SH-SY5Y (cell line): ENCODE data around the gene EXOC7.

Source experiments
- GATA2 ChIP-seq: IDR thresholded peaks from 2 replicates; pipeline ENCODE4 v1.6.1; 2011; ENCODE audit warnings: mild to moderate bottlenecking, low read depth, low read length
- GATA3 ChIP-seq: IDR thresholded peaks from 2 replicates; pipeline ENCODE4 v1.6.1; 2011; ENCODE audit warnings: low read depth, mild to moderate bottlenecking, low read length, moderate library complexity

Gene EXOC7

GRCh38 chr17:76141212-76142038 is 37.8 kb upstream of the EXOC7 start, which contains the start of gene FOXJ1:
FOXJ1 (minus strand) TSS chr17:76141245; CDS start chr17:76140395, 850 bp downstream.
- no peak for TF ChIP-seq GATA3
- no peak for TF ChIP-seq GATA2

GRCh38 chr17:76140661-76141211 is 37.1 kb upstream of the EXOC7 start:
- TF ChIP-seq GATA2 (no peak), GATA3 (no peak)

- TF ChIP-seq GATA2 = no peak
- TF ChIP-seq GATA3 = no peak
These were observed 36.4 kb upstream of the EXOC7 start for GRCh38 chr17:76139801-76140660.

- TF ChIP-seq GATA3 = no peak
- no peak for TF ChIP-seq GATA2
These were observed 35.5 kb upstream of the EXOC7 start for GRCh38 chr17:76138896-76139752.

- TF ChIP-seq GATA3 = no peak
These were observed 34.8 kb upstream of the EXOC7 start for GRCh38 chr17:76138234-76138895.

- TF ChIP-seq GATA2 = no peak
- TF ChIP-seq GATA3 = no peak
These were observed 34.0 kb upstream of the EXOC7 start for GRCh38 chr17:76137351-76138233.

- TF ChIP-seq GATA2 = no peak
These were observed 33.4 kb upstream of the EXOC7 start for GRCh38 chr17:76137001-76137350.

GRCh38 chr17:76136276-76137000 is 32.9 kb upstream of the EXOC7 start:
- TF ChIP-seq GATA2 = no peak
- no peak for TF ChIP-seq GATA3

GRCh38 chr17:76135810-76136188 is 32.2 kb upstream of the EXOC7 start:
- TF ChIP-seq GATA3 = no peak
- TF ChIP-seq GATA2 = no peak

- TF ChIP-seq GATA2 (no peak), GATA3 (no peak)
These were observed 31.6 kb upstream of the EXOC7 start for GRCh38 chr17:76134911-76135809.
